Trophoblast cell (in vitro differentiated cells and primary cell): ENCODE results near the gene NFKBIE.
A peak's percentile ranks its signal among the peaks of the same experiment; 100 is the strongest.

Experiments
- DNase-seq, 2 donors: peaks; one replicate each; pipeline ENCODE4 v3.0.0-alpha.2; 2016
- H2AFZ ChIP-seq: 2 replicates; pipeline ENCODE4 v1.6.1; 2013; ENCODE audit warnings: low read length, moderate library complexity, mild to moderate bottlenecking; ENCODE audit not compliant: insufficient read depth, poor library complexity
- H2AK5ac ChIP-seq: 2 replicates; pipeline ENCODE4 v1.6.1; 2013; ENCODE audit warnings: mild to moderate bottlenecking, low read length
- H2BK120ac ChIP-seq: 2 replicates; pipeline ENCODE4 v1.6.1; 2013; ENCODE audit warnings: low read length, mild to moderate bottlenecking, moderate library complexity; ENCODE audit not compliant: insufficient read depth, poor library complexity
- H2BK12ac ChIP-seq: 2 replicates; pipeline ENCODE4 v1.6.1; 2013; ENCODE audit warnings: mild to moderate bottlenecking, low read length, moderate library complexity
- H2BK5ac ChIP-seq: 2 replicates; pipeline ENCODE4 v1.6.1; 2013; ENCODE audit warnings: low read length, low read depth, moderate library complexity, mild to moderate bottlenecking; ENCODE audit not compliant: poor library complexity
- H3K14ac ChIP-seq: 2 replicates; pipeline ENCODE4 v1.6.1; 2013; ENCODE audit warnings: mild to moderate bottlenecking, low read length
- H3K18ac ChIP-seq: 2 replicates; pipeline ENCODE4 v1.6.1; 2013; ENCODE audit warnings: mild to moderate bottlenecking, low read length
- H3K23ac ChIP-seq: 2 replicates; pipeline ENCODE4 v1.6.1; 2013; ENCODE audit warnings: low read length
- H3K27ac ChIP-seq: 2 replicates; pipeline ENCODE4 v1.5.1; 2013; ENCODE audit warnings: low read depth, mild to moderate bottlenecking, inconsistent platforms, low read length, moderate library complexity
- H3K27me3 ChIP-seq: 2 replicates; pipeline ENCODE4 v1.6.1; 2013; ENCODE audit warnings: inconsistent platforms, mild to moderate bottlenecking, low read length, moderate library complexity; ENCODE audit not compliant: insufficient read depth
- H3K36me3 ChIP-seq, 2 experiments: 1 replicate in 1 of 2; 2 replicates in 1 of 2; pipeline ENCODE4 v1.6.1; 2013; ENCODE audit warnings: low read length in 2 of 2, mild to moderate bottlenecking in 2 of 2, moderate library complexity in 1 of 2; ENCODE audit not compliant: insufficient read depth in 2 of 2, control insufficient read depth in 1 of 2
- H3K4ac ChIP-seq: 2 replicates; pipeline ENCODE4 v1.6.1; 2013; ENCODE audit warnings: low read depth, mild to moderate bottlenecking, low read length, moderate library complexity
- H3K4me1 ChIP-seq, 2 experiments: 1 replicate in 1 of 2; 2 replicates in 1 of 2; pipeline ENCODE4 v1.6.1; 2013; ENCODE audit warnings: low read length in 2 of 2, mild to moderate bottlenecking in 2 of 2, moderate library complexity in 1 of 2; ENCODE audit not compliant: insufficient read depth in 2 of 2, control insufficient read depth in 1 of 2
- H3K4me2 ChIP-seq: 2 replicates; pipeline ENCODE4 v1.6.1; 2013; ENCODE audit warnings: inconsistent platforms, mild to moderate bottlenecking, low read length, moderate library complexity
- H3K4me3 ChIP-seq: 2 replicates; pipeline ENCODE4 v1.5.1; 2013; ENCODE audit warnings: mild to moderate bottlenecking, low read depth, low read length, inconsistent platforms
- H3K79me1 ChIP-seq: one replicate; pipeline ENCODE4 v1.6.1; 2013; ENCODE audit warnings: low read length
- H3K79me2 ChIP-seq: 2 replicates; pipeline ENCODE4 v1.6.1; 2013; ENCODE audit warnings: low read length, mild to moderate bottlenecking; ENCODE audit not compliant: control insufficient read depth, insufficient read depth, poor library complexity
- H3K9ac ChIP-seq: 2 replicates; pipeline ENCODE4 v1.6.1; 2013; ENCODE audit warnings: mild to moderate bottlenecking, low read length
- H3K9me3 ChIP-seq: 2 replicates; pipeline ENCODE4 v1.6.1; 2013; ENCODE audit warnings: low read depth, mild to moderate bottlenecking, control low read depth, inconsistent platforms, low read length; ENCODE audit not compliant: insufficient read depth
- H4K12ac ChIP-seq: 2 replicates; pipeline ENCODE4 v1.6.1; 2013; ENCODE audit warnings: low read depth, mild to moderate bottlenecking, low read length, moderate library complexity
- H4K8ac ChIP-seq: 2 replicates; pipeline ENCODE4 v1.6.1; 2013; ENCODE audit warnings: low read depth, mild to moderate bottlenecking, low read length, moderate library complexity
- H4K91ac ChIP-seq: one replicate; pipeline ENCODE4 v1.6.1; 2013; ENCODE audit warnings: low read depth, mild to moderate bottlenecking, low read length, moderate library complexity
- WGBS: extraction: QIAGEN DNeasy Blood & Tissue Kit; methylation state at CpG from one replicate; pipeline ENCODE4 v1.1.7; 2013; ENCODE audit warnings: missing lambda C conversion rate; ENCODE audit not compliant: insufficient read length, insufficient coverage; ENCODE audit errors: extremely low coverage; 5-methylcytosine and 5-hydroxymethylcytosine counted together

NFKBIE gene

DNA sequence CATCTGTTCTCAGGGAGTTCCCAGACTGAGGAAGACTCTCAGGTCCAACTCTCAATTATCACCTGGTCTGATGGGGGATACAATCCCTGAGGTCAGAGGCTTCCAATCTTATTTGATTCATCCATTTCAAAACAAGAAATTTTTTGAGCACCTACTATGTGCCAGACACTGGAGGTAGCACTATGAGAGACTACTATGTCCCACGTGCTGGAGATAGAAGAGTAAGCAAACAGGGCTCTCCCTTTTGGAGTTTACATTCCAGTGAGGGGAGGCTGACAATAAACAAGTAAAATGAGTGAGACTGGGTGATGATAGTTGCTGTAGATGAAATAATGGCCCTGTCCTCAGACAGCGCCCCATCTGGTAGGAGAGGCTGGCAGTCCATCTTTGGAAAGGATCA lies 21.4 kb upstream of the NFKBIE start:
- Histone ChIP-seq H2BK12ac (no peak overlapping the region), H3K4me2 (no peak overlapping the region), H3K79me1 (no peaks in the 10 kb centered on the region), H4K12ac (no peak overlapping the region), H2AFZ (no peak overlapping the region), H3K4me3 (no peak overlapping the region), H3K14ac (no peak overlapping the region), H2BK5ac (no peak overlapping the region), H3K4me1 (no peaks in the 10 kb centered on the region), H3K79me2 (no peaks in the 10 kb centered on the region), H2AK5ac (no peak overlapping the region), H3K36me3 (no peaks in the 10 kb centered on the region), H2BK120ac (no peak overlapping the region), H3K27ac (no peak overlapping the region), H4K8ac (no peak overlapping the region), H3K23ac (no peak overlapping the region), H3K18ac (no peak overlapping the region), H3K27me3 (no peaks in the 10 kb centered on the region), H3K9ac (no peak overlapping the region), H4K91ac (no peak overlapping the region), H3K9me3 (peaks cover 7% of the 10 kb centered on the region), H3K4ac (no peak overlapping the region)
- WGBS = no CpG with 5 or more reads among the region's 2 CpGs
- no peak for DNase-seq

DNA sequence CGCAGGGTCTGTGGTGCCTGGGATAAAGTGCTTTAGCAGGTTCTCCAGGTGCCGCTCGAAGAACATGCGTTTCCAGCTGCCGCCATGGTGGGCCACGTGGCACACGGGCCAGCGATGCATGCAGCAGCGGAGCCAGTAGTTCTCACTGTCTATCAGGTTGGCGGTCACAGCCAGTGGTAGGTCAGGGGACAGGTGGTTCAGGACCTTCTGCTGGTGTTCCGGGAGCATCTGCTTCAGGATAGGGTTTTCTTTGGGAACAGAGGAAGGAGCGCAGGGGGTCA lies 20.9 kb upstream of the NFKBIE start:
- H3K23ac ChIP-seq = no peak overlapping the region
- no peak overlapping the region for H3K9ac ChIP-seq
- H3K4me1 ChIP-seq = no peaks in the 10 kb centered on the region
- H3K79me1 ChIP-seq = no peaks in the 10 kb centered on the region
- no peak overlapping the region for H3K14ac ChIP-seq
- no peaks in the 10 kb centered on the region for H3K79me2 ChIP-seq
- no peak overlapping the region for H2AFZ ChIP-seq
- no peak overlapping the region for H3K4ac ChIP-seq
- no peak for DNase-seq
- H3K18ac ChIP-seq = no peak overlapping the region
- no peaks in the 10 kb centered on the region for H3K36me3 ChIP-seq
- H2AK5ac ChIP-seq = no peak overlapping the region
- H3K27me3 ChIP-seq = no peaks in the 10 kb centered on the region
- no peak overlapping the region for H4K8ac ChIP-seq
- no peak overlapping the region for H2BK5ac ChIP-seq
- peaks cover 7% of the 10 kb centered on the region for H3K9me3 ChIP-seq
- H2BK12ac ChIP-seq = no peak overlapping the region
- no peak overlapping the region for H3K4me3 ChIP-seq
- no peak overlapping the region for H4K91ac ChIP-seq
- H2BK120ac ChIP-seq = no peak overlapping the region
- WGBS = no CpG with 5 or more reads among the region's 12 CpGs
- H3K27ac ChIP-seq = no peak overlapping the region
- no peak overlapping the region for H4K12ac ChIP-seq
- H3K4me2 ChIP-seq = no peak overlapping the region

- no peak overlapping the region for H2BK12ac ChIP-seq
- no peak overlapping the region for H4K91ac ChIP-seq
- no peak overlapping the region for H3K4ac ChIP-seq
- no peak overlapping the region for H3K9ac ChIP-seq
- WGBS = no CpG with 5 or more reads among the region's 25 CpGs
- no peak overlapping the region for H3K14ac ChIP-seq
- H3K27me3 ChIP-seq = no peaks in the 10 kb centered on the region
- no peak overlapping the region for H3K4me3 ChIP-seq
- no peak overlapping the region for H4K12ac ChIP-seq
- H3K4me2 ChIP-seq = no peak overlapping the region
- no peaks in the 10 kb centered on the region for H3K4me1 ChIP-seq
- no peaks in the 10 kb centered on the region for H3K79me1 ChIP-seq
- H2BK120ac ChIP-seq = no peak overlapping the region
- H3K23ac ChIP-seq = no peak overlapping the region
- H4K8ac ChIP-seq = no peak overlapping the region
- no peak overlapping the region for H2BK5ac ChIP-seq
- H3K79me2 ChIP-seq = no peaks in the 10 kb centered on the region
- H3K27ac ChIP-seq = no peak overlapping the region
- H3K9me3 ChIP-seq = peaks cover 7% of the 10 kb centered on the region
- no peak overlapping the region for H2AK5ac ChIP-seq
- no peaks in the 10 kb centered on the region for H3K36me3 ChIP-seq
- no peak overlapping the region for H3K18ac ChIP-seq
- DNase-seq = peak in 1 of 2 donors; percentile 34
- no peak overlapping the region for H2AFZ ChIP-seq
Observed at GRCh38 chr6:44285552-44286284, 20.4 kb upstream of the NFKBIE start.

GRCh38 chr6:44284867-44285266 lies 19.5 kb upstream of the NFKBIE start:
- Histone ChIP-seq H2AK5ac (no peak overlapping the region), H3K23ac (no peak overlapping the region), H2AFZ (no peak overlapping the region), H3K27me3 (no peaks in the 10 kb centered on the region), H3K4me1 (no peaks in the 10 kb centered on the region), H3K27ac (no peak overlapping the region), H3K14ac (no peak overlapping the region), H3K4me2 (no peak overlapping the region), H3K18ac (no peak overlapping the region), H3K4ac (no peak overlapping the region), H4K8ac (no peak overlapping the region), H3K9me3 (peaks cover 7% of the 10 kb centered on the region), H3K79me1 (no peaks in the 10 kb centered on the region), H4K91ac (no peak overlapping the region), H3K79me2 (no peaks in the 10 kb centered on the region), H2BK5ac (no peak overlapping the region), H3K4me3 (no peak overlapping the region), H2BK120ac (no peak overlapping the region), H2BK12ac (no peak overlapping the region), H3K9ac (no peak overlapping the region), H4K12ac (no peak overlapping the region), H3K36me3 (no peaks in the 10 kb centered on the region)
- no peak for DNase-seq
- no CpG with 5 or more reads among the region's 4 CpGs for WGBS
